ENCODE measurements around the gene GABBR2. TPM values are rescaled to one million over a fixed set of nuclear protein-coding genes. Genes with fewer than 3 reads are reported as not detected.

The GABBR2 gene
- total and polyA plus RNA-seq, 8 donors = 0.41 to 2.3 (median 0.79) TPM

- no peak for TF ChIP-seq CTCF (IDR thresholded peaks at IDR 0.05)
- no peaks in the 10 kb centered on the region for H3K36me3 ChIP-seq
- H3K27me3 ChIP-seq = no peaks in the 10 kb centered on the region
- no peak overlapping the region for H3K4me3 ChIP-seq
- intact Hi-C loops (cut with DNase I) = loop anchor here in 1 of 2 donors (10.0 kb wide), 1 partner anchor 261 kb away; the partner anchor contains the start of gene ANKS6
- no peak overlapping the region for H3K27ac ChIP-seq
- ATAC-seq (no peak), DNase-seq (no peak)
- no peaks in the 10 kb centered on the region for H3K9me3 ChIP-seq
- no peaks in the 10 kb centered on the region for H3K4me1 ChIP-seq
Observed at GRCh38 chr9:98533866-98534265, 174.9 kb downstream of the GABBR2 start.

DNA sequence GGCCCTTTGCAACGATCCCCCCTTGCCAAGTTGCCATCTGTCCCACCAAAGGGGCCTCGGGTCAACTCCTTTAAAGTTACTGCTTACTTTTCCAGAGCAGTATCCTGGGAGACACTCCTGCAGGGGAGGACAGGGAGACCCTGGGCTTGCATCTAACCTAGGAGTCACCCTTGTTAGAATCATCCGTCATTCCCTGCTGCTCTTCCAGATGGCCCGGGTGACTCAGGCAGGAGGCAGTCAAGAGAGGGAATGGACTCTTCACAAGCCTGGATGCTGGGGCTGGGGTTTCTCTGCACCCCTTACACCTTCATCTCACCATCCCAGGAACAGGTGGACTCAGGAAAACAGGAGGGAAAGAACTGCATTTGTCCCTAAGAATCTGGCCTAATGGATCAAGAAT, 175.6 kb downstream of the GABBR2 start:
- Histone ChIP-seq H3K36me3 (no peaks in the 10 kb centered on the region), H3K4me3 (no peak overlapping the region), H3K27me3 (no peaks in the 10 kb centered on the region), H3K9me3 (no peaks in the 10 kb centered on the region), H3K27ac (no peak overlapping the region), H3K4me1 (no peaks in the 10 kb centered on the region)
- no peak for TF ChIP-seq CTCF (IDR thresholded peaks at IDR 0.05)
- ATAC-seq (no peak), DNase-seq (no peak)
- intact Hi-C loops (cut with DNase I) = loop anchor here in 1 of 2 donors (10.0 kb wide), 1 partner anchor 262 kb away; the partner anchor contains the start of gene ANKS6

DNA sequence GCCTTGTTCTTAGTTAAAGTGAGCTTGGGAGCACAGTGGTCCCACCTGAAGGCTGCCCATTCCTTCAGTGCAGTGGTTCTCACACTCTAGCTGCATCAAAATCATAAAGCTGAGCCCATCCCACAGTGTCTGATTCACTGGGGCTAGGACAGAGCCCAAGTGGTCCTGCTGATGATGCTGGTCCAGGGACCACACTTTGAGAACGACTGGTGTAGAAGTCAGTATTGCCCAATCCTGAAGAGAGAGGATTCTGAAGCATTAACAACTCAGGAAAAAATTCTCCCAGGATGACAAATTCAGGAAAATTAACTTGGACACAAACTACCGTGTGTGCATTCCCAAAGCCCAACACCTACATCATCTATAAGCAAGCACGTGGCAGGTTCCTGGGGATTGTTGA, 176.2 kb downstream of the GABBR2 start:
- no peaks in the 10 kb centered on the region for H3K4me1 ChIP-seq
- no peak overlapping the region for H3K4me3 ChIP-seq
- H3K9me3 ChIP-seq = no peaks in the 10 kb centered on the region
- no peaks in the 10 kb centered on the region for H3K36me3 ChIP-seq
- H3K27ac ChIP-seq = no peak overlapping the region
- intact Hi-C loops (cut with DNase I) = loop anchor here in 1 of 2 donors (10.0 kb wide), 1 partner anchor 262 kb away; the partner anchor contains the start of gene ANKS6
- TF ChIP-seq CTCF (IDR thresholded peaks at IDR 0.05) = no peak
- H3K27me3 ChIP-seq = no peaks in the 10 kb centered on the region
- DNase-seq = no peak
- no peak for ATAC-seq

- no peaks in the 10 kb centered on the region for H3K36me3 ChIP-seq
- no peak overlapping the region for H3K4me3 ChIP-seq
- no peaks in the 10 kb centered on the region for H3K9me3 ChIP-seq
- H3K4me1 ChIP-seq = no peaks in the 10 kb centered on the region
- no peak for TF ChIP-seq CTCF (IDR thresholded peaks at IDR 0.05)
- DNase-seq (no peak), ATAC-seq (no peak)
- no peak overlapping the region for H3K27ac ChIP-seq
- H3K27me3 ChIP-seq = no peaks in the 10 kb centered on the region
- intact Hi-C loops (cut with DNase I) = loop anchor here in 1 of 2 donors (10.0 kb wide), 1 partner anchor 263 kb away; the partner anchor contains the start of gene ANKS6
Observed at GRCh38 chr9:98532147-98532546, 176.6 kb downstream of the GABBR2 start.

DNA sequence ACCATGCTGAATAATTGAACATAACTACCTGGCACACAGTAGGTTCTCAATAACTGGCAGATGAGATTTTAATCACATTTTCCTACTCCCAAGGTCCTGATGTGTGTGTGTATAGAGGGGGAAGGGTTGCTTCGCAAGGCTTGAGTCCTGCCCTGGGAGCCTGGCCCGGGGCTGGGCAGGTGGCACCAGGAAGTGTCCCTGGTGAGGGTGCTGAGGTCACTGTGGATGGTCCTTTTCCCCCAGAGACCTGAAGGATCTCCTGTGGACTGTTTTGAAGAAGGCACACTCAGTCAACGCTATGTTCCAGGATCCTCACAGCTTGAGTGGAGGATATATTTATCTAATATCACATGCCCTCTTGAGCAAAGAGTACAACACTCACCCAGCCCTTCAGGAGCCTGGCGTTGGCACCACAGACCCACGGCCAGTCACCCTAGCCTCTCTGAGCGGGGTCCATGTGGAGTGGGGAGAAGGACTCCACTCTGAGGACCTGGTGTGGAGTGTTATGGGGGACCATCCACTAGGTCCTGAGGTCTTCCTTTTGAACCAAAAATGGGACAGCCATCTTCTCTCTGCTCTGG, 177.8 kb downstream of the GABBR2 start:
- Histone ChIP-seq H3K9me3 (peaks cover 0 to 2% of the 10 kb centered on the region in 2 donors), H3K4me3 (no peak overlapping the region), H3K27ac (no peak overlapping the region), H3K36me3 (no peaks in the 10 kb centered on the region), H3K27me3 (no peaks in the 10 kb centered on the region), H3K4me1 (no peaks in the 10 kb centered on the region)
- intact Hi-C loops (cut with DNase I) = loop anchor here in 1 of 2 donors (10.0 kb wide), 1 partner anchor 264 kb away; the partner anchor contains the start of gene ANKS6
- DNase-seq (no peak), ATAC-seq (peak; percentile 78)
- no peak for TF ChIP-seq CTCF (IDR thresholded peaks at IDR 0.05)

Measured in left lung (tissue), 10 donors.